HG02938 (cell line): ENCODE results near the gene WDR47.

Experiments used
- ATAC-seq: cut with Tn5 transposase; IDR thresholded peaks from one replicate; pipeline ENCODE4 v1.9.1; 2021; ENCODE audit warnings: mild to moderate bottlenecking, moderate library complexity; ENCODE audit not compliant: unreplicated experiment

The WDR47 gene

DNA sequence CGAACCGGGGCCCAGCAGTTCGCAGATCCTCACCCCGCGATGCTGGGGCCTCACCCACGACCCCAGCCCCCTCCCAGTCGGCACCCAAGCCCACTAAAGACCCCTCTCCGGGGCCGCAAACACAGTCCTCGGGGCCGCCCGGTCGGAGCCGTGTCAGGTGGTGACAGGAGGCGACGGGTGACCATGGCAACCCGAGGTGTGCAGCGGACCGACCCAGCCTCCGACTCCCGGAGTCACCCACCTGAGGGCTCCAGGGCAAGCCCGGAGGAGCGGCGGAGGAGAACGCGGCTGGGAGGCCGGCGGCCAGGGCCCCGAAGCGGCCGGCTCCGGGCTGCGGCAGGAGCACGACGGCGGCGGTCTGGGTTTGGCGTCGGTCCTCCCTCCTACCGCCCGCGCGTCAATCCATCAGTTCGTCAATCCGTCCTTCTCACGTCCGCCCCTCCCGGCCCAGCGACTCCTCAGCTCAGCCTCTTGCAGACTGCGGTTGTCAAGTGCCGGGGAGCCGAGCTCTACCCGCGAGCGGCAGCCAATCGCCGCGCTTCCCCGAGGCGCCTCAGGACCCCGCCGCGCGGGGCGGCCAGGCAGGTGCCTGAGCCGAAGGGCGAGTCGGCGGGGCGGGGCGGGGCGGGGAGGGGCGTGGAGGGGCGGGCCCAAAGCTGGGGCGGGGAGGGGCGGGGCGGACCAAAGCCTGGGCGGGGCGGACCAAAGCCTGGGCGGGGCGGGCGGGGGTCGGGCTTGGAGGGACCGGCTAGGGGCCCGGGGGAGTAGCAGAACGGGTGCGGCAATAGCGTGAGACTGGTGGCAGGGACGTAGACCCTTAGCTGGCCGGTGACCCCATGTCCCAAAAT is at the start of gene WDR47:
Gene WDR47 (minus strand): TSS at position 482 of the 848 bp plus-strand sequence. CDS start 18,590 bp downstream, outside the sequence.
- peak; percentile 92 for ATAC-seq

GRCh38 chr1:109091078-109091838 is 49.4 kb upstream of the WDR47 start:
- peak; percentile 40 for ATAC-seq

DNA sequence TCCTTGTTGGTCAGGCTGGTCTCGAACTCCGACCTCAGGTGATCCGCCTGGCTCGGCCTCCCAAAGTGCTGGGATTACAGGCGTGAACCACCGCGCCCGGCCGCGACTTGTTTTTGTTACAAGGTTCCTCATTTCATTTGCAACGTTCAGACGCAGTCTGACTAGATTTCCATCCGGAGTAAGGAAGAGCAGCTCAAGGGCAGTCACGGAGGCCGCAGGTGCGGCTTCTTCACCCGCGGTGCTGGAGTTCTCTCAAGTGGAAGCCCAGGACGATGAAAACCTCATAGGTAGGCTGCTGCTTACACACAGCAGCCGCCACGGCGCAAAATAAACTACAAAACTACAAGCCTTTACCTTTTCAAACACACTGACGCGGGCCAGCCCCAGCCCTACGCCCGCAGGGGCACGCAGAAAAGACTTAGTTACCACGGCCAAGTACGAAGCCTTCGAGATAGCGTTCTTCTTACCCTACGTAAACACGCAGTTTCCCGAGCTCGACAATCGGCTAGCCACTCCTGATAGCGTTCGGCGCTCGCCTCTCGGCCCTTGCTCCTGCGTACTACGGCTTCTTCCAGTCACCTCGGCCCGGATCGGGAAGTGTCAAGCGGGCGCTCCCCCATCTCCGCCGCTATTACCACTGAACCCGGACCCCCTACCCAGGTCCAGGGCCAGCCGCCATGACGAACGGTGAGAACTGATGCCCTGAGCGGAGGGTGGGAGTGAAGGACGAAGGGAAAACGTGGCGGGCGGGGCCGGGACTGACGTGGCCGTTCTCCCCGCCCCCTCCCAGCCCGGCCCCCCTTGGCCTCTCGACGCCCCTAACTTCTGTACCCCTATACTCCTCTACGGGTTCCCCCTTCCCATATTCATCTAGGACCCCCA is 48.5 kb upstream of the WDR47 start, which contains the start of gene TMEM167B:
Gene TMEM167B (plus strand): TSS at position 569 of the 882 bp plus-strand sequence. CDS start 109 bp downstream, at position 678.
- ATAC-seq, result peak; percentile 90

DNA sequence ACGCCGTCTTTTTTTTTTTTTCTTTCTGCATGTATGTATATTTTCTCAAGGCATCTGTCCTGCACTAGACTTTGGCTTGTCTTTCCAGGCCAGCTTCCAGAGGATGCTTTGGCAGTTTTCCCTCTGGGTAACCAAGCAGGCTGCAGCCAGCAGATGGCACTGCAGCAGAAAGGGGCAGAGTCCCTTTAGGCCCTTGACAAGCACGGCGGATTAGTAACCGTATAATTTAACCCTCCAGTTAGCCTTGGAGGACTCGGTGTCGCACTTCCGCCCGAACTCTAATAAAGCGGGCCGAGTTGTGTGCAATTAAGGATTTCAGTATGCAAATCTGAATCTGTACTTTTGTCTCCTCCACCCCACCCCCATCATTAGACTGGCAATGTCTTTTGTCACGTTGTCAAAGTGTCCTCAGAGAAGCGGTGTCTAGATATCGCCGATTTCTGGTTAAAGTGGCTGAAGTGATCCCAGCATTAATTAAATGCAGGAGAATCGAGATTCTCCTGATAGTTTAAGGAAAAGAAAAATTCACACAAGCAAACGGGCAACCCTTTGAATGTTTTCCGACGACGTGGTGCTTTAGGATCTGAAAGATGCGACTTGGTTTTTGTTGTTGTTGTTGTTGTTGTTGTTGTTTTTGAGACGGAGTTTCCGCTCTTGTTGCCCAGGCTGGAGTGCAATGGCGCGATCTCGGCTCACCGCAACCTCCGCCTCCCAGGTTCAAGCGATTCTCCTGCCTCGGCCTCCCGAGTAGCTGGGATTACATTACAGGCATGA is 47.5 kb upstream of the WDR47 start:
- no peak for ATAC-seq

GRCh38 chr1:109084563-109085517 is 42.9 kb upstream of the WDR47 start:
- no peak for ATAC-seq

DNA sequence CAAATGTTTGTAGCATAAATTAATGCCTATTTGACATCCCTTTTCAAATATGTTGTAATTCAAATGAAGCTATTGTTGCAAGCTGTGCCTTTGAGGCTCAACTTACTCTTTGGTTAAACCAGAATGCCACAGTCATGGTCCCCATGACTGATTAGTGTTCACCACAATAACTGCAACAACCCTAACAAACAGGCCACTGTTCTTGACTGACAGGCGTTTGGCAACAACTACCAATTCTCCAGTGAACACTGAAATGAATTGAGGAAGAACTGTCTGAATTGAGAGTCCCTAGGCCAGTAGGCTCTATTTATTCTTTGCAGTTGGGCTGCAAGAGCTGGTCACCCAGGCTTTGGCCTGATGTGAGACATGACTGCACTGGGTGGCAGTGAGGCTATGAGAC is 42.0 kb upstream of the WDR47 start:
- no peak for ATAC-seq

DNA sequence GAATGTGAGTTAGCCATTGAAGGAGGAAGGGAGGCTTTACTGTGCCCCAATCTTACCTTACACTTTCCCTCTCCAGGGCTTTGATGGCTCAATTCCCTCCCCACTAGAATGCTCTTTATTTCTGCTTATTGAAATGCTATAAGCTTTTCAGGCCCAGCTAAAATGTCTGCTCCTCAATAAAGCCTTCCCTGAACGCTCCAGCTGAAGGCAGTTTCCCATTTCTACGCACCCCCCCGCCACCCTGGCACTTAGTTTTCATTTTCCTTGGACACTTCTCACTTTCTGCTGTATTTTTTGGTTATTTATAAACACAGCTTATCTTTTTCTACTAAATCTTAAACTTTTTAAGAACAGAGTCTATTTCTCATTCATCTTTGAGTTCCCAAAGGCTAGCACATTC is 41.6 kb upstream of the WDR47 start:
- ATAC-seq, result no peak

- ATAC-seq, result no peak
Observed at GRCh38 chr1:109080441-109081082, 38.7 kb upstream of the WDR47 start.

- no peak for ATAC-seq
Observed at GRCh38 chr1:109079240-109079622, 37.3 kb upstream of the WDR47 start.

DNA sequence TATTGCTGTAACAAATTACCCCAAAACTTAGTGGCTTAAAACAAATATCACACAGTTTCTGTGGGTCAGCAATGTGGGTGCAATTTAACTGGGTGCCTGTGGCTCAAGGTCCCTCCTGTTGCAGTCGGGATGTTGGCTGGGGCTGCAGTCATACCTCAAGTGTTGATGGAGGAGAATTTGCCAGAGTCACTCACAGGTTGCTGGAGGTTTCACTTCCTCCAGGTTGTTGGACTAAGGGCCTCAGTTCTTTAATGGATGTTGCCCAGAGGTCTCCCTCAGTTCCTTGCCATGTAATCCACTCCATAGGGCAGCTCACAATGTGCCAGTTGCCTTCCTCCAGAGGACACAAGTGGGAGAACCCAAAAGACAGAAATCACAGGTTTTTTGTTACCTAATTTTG is 36.4 kb upstream of the WDR47 start:
- ATAC-seq, result no peak

DNA sequence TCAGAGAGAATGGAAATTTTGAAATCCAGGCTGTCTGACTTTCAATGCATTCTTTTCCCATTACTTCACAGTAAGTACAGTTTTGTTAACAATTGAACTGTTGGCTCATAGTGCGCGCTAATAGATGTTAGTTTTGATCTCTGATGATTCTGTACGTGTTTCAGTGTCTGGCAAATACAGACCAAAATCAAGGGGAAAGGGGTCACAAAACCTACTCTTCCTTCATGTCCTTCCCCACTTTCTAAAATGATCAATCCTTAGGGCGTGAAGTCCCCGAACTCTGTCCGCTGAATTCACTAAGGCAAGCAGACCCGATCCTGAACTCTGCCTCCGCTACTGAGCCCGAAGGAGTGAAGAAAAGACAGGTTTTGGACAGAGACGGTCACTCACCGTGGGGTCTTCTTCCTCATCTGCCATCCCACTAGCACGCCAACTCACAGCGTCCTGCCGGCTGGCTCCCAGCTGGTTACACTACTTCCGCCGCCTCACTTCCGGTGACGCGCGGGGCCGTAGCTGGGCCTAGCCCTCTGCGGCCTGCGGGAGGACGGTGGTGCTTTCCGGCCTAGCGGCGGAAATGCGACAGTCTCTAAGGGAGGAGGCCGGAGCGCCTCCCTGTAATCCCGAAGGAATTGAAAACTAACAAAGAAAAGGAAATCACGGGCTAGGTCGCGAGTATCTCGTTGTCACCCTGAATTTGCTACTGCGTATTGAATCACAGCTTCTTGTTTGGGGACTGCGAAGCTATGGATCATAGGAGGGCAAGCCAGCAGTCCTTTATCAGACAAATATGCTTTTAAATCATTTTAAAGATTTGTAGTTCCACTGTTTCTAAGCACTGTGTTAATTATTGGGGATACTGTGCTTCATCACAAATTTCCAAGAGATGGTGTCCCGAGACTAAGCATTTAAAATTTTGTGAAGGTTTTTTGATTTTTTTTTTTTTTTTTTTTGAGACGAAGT is 33.9 kb upstream of the WDR47 start, which contains the start of gene TAF13:
Gene TAF13 (minus strand): TSS at position 473 of the 960 bp plus-strand sequence. CDS start 56 bp downstream, at position 417.
- peak; percentile 96 for ATAC-seq

DNA sequence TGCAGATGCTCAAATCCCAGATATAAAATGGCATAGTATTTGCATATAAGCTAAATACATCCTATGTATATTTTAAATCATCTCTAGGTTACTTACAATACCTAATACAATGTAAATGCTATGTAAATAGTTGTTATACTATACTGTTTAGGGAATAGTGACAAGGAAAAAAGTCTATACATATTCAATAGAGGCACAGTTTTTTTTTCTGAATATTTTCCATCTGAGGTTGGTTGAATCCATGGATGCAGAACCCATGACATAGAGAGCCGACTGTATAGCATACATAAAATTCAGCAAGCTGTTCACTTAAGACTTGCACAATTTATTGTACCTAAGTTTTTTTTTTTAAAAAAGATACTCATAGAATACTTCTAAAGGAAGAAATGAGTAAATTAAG is 27.4 kb upstream of the WDR47 start:
- no peak for ATAC-seq

GRCh38 chr1:109067883-109068282 is 26.0 kb upstream of the WDR47 start:
- no peak for ATAC-seq

DNA sequence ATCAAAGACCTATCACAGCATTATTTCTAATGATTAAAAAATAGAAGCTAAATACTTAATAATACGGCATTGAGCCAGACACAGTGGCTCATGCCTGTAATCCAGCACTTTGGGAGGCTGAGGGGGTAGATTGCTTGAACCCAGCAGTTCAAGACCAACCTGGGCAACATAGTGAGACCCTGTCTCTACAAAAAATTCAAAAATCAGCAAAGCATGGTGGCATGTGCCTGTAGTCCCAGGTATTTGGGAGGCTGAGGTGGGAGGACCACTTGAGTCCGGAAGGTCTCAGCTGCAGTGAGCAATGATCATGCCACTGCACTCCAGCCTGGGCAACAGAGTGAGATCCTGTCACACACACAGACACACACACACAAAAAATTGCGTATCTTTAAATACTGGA is 23.2 kb upstream of the WDR47 start:
- no peak for ATAC-seq

DNA sequence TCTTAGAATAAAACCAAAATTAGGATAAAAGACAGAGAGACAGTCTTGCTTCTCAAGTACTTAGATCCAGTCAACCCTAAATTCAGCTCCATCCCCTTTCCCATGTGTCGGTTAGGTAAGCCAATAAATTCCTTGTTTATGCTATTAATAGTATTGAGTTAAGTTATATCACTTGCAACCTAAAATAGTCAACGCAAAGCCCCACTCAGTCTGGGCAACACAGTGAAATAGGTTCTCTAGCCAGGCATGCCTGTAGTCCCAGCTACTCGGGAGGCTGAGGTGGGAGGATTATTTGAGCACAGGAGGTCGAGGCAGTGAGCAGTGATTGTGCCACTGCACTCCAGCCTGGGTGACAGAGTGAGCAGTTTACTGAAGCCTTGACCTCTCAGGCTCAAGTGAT is 19.3 kb upstream of the WDR47 start:
- ATAC-seq, result no peak

- ATAC-seq, result no peak
Observed at GRCh38 chr1:109060707-109061106, 18.8 kb upstream of the WDR47 start.

DNA sequence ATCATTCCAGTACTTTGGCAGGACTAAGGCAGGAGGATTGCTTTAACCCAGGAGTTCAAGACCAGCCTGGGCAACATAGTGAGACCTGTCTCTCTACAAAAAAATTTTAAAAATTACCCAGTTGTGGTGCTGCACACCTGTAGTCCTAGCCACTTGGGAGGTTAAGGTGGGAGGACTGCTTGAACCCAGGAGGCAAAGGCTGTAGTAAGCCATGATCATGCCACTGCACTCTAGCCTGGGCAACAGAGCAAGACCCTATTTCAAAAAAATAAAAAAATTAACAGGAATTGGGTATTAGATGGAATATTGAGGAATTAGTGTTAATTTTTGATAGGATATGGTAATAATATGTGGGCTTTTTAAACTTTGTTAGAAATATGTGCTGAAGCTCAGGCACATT is 17.1 kb upstream of the WDR47 start:
- ATAC-seq, result no peak
